ENCODE measurements around the gene CCDC88C. TPM values are rescaled to one million over a fixed set of nuclear protein-coding genes. Genes with fewer than 3 reads are reported as not detected.

Gene CCDC88C
- total RNA-seq, 2 experiments from 2014 or later = 269 to 287 TPM

DNA sequence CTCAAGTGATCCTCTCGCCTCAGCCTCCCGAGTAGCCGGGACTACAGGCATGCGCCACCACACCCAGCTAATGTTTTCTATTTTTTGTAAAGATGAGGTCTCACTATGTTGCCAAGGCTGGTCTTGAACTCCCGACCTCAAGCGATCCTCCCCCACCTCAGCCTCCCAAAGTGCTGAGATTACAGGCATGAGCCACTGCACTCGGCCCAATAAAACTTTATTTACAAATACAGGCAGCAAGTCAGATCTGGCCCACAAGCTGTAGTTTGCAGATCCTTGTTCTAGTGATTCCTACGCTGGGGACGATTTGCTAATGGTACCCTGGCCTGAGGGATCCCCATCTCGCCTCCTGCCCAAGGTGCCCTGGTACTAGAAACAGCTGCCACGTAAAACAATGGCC, 74.6 kb downstream of the CCDC88C start:
- POLR2A ChIA-PET = interaction anchor here (1.4 kb wide), 2 partner anchors 8 to 17 kb away, joined by 3 to 4 read pairs; no protein-coding TSS in a partner anchor
- Histone ChIP-seq H3K27ac (ENCODE audit: low read depth in 1 of 2, low read length in 2 of 2) (no peak overlapping the region), H3K4me3 (ENCODE audit: low read length) (no peak overlapping the region), H3K36me3 (ENCODE audit: insufficient read depth, low read length) (peaks cover 72% of the 10 kb centered on the region), H3K4me1 (ENCODE audit: insufficient read depth, low read length) (peaks cover 30% of the 10 kb centered on the region), H3K9me3 (ENCODE audit: control insufficient read depth in 1 of 2, insufficient read depth in 1 of 2, low read length in 2 of 2) (no peaks in the 10 kb centered on the region), H3K27me3 (ENCODE audit: control insufficient read depth in 1 of 2, insufficient read depth in 2 of 2, low read length in 2 of 2) (no peaks in the 10 kb centered on the region)
- ATAC-seq (ENCODE audit: poor library complexity) = no peak
- CTCF ChIA-PET = interaction anchor here (0.7 to 1.3 kb wide), 3 partner anchors 19 to 84 kb away, joined by 3 to 4 read pairs (median 3); no protein-coding TSS in a partner anchor
- peaks cover 72% of the 10 kb centered on the region for H3K36me3 Mint-ChIP-seq (ENCODE audit: low read depth)
- no peak overlapping the region for H3K4me3 Mint-ChIP-seq
- no peaks in the 10 kb centered on the region for H3K27me3 Mint-ChIP-seq
- intact Hi-C loops (cut with DNase I, micrococcal nuclease) = no loop called here
- TF ChIP-seq, protein P1, sequence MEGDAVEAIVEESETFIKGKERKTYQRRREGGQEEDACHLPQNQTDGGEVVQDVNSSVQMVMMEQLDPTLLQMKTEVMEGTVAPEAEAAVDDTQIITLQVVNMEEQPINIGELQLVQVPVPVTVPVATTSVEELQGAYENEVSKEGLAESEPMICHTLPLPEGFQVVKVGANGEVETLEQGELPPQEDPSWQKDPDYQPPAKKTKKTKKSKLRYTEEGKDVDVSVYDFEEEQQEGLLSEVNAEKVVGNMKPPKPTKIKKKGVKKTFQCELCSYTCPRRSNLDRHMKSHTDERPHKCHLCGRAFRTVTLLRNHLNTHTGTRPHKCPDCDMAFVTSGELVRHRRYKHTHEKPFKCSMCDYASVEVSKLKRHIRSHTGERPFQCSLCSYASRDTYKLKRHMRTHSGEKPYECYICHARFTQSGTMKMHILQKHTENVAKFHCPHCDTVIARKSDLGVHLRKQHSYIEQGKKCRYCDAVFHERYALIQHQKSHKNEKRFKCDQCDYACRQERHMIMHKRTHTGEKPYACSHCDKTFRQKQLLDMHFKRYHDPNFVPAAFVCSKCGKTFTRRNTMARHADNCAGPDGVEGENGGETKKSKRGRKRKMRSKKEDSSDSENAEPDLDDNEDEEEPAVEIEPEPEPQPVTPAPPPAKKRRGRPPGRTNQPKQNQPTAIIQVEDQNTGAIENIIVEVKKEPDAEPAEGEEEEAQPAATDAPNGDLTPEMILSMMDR (IDR thresholded peaks at IDR 0.05) = no peak
- no peak for DNase-seq
- peak overlapping the region; percentile 33 for H3K27ac Mint-ChIP-seq
- H3K9me3 Mint-ChIP-seq = no peaks in the 10 kb centered on the region
- peaks cover 44% of the 10 kb centered on the region for H3K4me1 Mint-ChIP-seq (ENCODE audit: low read depth)

DNA sequence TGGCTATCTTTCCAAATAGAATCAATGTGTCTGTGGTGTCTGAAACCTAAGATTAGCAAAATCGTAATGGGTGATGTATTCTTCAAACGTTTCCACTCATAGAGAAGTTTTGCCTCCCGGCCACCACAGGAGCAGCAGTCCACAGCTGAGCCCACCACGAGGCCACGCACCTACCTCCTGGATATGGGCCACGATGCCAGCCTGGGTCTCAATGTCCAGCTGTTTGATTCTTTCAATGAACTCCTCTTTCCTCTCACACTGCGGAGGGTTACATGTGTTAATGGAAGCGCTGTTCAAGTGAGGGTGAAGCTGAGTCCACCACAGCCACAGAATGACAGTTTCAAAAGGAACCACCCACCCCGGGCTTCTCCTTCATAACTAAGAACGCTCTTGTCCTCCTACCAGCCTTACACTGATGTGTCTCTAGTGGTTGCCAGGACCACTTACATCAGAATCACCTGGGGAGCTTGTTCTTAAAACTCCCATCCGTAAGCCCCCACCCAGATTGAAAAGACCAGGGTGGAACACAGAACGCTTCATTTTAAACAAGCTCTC, 75.3 kb downstream of the CCDC88C start:
- Histone ChIP-seq H3K4me1 (ENCODE audit: insufficient read depth, low read length) (peaks cover 29% of the 10 kb centered on the region), H3K9me3 (ENCODE audit: control insufficient read depth in 1 of 2, insufficient read depth in 1 of 2, low read length in 2 of 2) (no peaks in the 10 kb centered on the region), H3K4me3 (ENCODE audit: low read length) (no peak overlapping the region), H3K36me3 (ENCODE audit: insufficient read depth, low read length) (peaks cover 80% of the 10 kb centered on the region), H3K27ac (ENCODE audit: low read depth in 1 of 2, low read length in 2 of 2) (peak overlapping the region in 1 of 2 donors; percentile 4), H3K27me3 (ENCODE audit: control insufficient read depth in 1 of 2, insufficient read depth in 2 of 2, low read length in 2 of 2) (no peaks in the 10 kb centered on the region)
- CTCF ChIA-PET = interaction anchor here (0.7 to 1.3 kb wide), 3 partner anchors 18 to 76 kb away, joined by 3 to 4 read pairs (median 3); no protein-coding TSS in a partner anchor
- DNase-seq (no peak), ATAC-seq (ENCODE audit: poor library complexity) (no peak)
- POLR2A ChIA-PET = interaction anchor here (1.4 to 1.6 kb wide), 3 partner anchors 8 to 74 kb away, joined by 3 to 4 read pairs (median 3); no protein-coding TSS in a partner anchor
- H3K27ac Mint-ChIP-seq = peak overlapping the region; percentile 47
- H3K36me3 Mint-ChIP-seq (ENCODE audit: low read depth) = peaks cover 76% of the 10 kb centered on the region
- TF ChIP-seq, protein P1 (IDR thresholded peaks at IDR 0.05) = no peak
- no peaks in the 10 kb centered on the region for H3K9me3 Mint-ChIP-seq
- no peaks in the 10 kb centered on the region for H3K27me3 Mint-ChIP-seq
- intact Hi-C loops (cut with DNase I, micrococcal nuclease) = no loop called here
- H3K4me3 Mint-ChIP-seq = no peak overlapping the region
- H3K4me1 Mint-ChIP-seq (ENCODE audit: low read depth) = peaks cover 43% of the 10 kb centered on the region

DNA sequence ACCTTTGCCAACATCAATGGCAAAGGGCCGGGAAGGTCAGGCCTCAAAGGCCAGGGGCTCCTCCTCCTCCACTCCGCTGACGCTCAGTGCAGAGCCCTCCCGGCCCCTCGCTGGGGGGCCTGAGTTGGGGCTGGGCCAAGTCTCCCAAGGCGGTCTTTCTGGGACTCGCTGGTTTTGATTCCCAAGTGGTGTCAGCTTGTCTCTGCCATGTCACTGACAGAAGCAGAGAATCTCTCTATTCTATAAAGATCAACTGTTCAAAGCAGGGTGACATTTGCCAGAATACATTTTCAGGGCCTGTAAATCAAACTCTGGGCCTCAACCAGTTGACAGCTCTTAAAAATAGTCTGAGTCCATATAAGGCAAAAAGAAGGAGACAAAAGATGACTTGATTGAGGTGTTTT, 75.9 kb downstream of the CCDC88C start:
- Mint-ChIP-seq H3K9me3 (no peaks in the 10 kb centered on the region), H3K27ac (peak overlapping the region; percentile 47), H3K4me3 (no peak overlapping the region), H3K36me3 (ENCODE audit: low read depth) (peaks cover 81% of the 10 kb centered on the region), H3K27me3 (no peaks in the 10 kb centered on the region), H3K4me1 (ENCODE audit: low read depth) (peaks cover 38% of the 10 kb centered on the region)
- ChIA-PET POLR2A (interaction anchor here (0.7 to 1.6 kb wide), 4 partner anchors 9 to 96 kb away, joined by 3 to 4 read pairs (median 3); no protein-coding TSS in a partner anchor), CTCF (interaction anchor here (0.7 to 1.3 kb wide), 2 partner anchors 18 to 77 kb away, joined by 3 to 4 read pairs; no protein-coding TSS in a partner anchor)
- intact Hi-C loops (cut with DNase I, micrococcal nuclease) = no loop called here
- H3K27ac ChIP-seq (ENCODE audit: low read depth in 1 of 2, low read length in 2 of 2) = no peak overlapping the region
- H3K27me3 ChIP-seq (ENCODE audit: control insufficient read depth in 1 of 2, insufficient read depth in 2 of 2, low read length in 2 of 2) = no peaks in the 10 kb centered on the region
- H3K36me3 ChIP-seq (ENCODE audit: insufficient read depth, low read length) = peaks cover 80% of the 10 kb centered on the region
- H3K9me3 ChIP-seq (ENCODE audit: control insufficient read depth in 1 of 2, insufficient read depth in 1 of 2, low read length in 2 of 2) = no peaks in the 10 kb centered on the region
- DNase-seq = no peak
- H3K4me3 ChIP-seq (ENCODE audit: low read length) = no peak overlapping the region
- ATAC-seq (ENCODE audit: poor library complexity) = no peak
- H3K4me1 ChIP-seq (ENCODE audit: insufficient read depth, low read length) = peaks cover 24% of the 10 kb centered on the region
- TF ChIP-seq, protein P1 (IDR thresholded peaks at IDR 0.05) = no peak
